Bronchial epithelial cell (primary cell): Measurements from ENCODE around the gene FARS2. TPM values are rescaled to one million over a fixed set of nuclear protein-coding genes. Genes with fewer than 3 reads are reported as not detected.

Experiments used
- DNase-seq: peaks from one replicate; pipeline ENCODE4 v3.0.0-alpha.2; 2010; ENCODE audit warnings: low read depth
- FAIRE-seq: peaks from 2 replicates; lab custom pipeline; 2011; peaks lifted over from hg19 to GRCh38; lab: Jason Lieb, UNC
- H3K27me3 ChIP-seq: 2 replicates; pipeline ENCODE4 v1.5.1; 2011; ENCODE audit warnings: low read length; ENCODE audit not compliant: control insufficient read depth, insufficient read depth
- H3K36me3 ChIP-seq: 2 replicates; pipeline ENCODE4 v1.5.1; 2011; ENCODE audit warnings: low read length; ENCODE audit not compliant: control insufficient read depth, insufficient read depth
- H3K4me3 ChIP-seq: 2 replicates; pipeline ENCODE4 v1.5.1; 2011; ENCODE audit warnings: mild to moderate bottlenecking, low read depth, low read length, control low read depth
- total RNA-seq: library from RNA; depleted of rRNA; stranded (reverse); fragments of >200 nt; gene quantifications from 2 replicates; pipeline ENCODE4 v1.2.1, GENCODE V29; 2014
- TF ChIP-seq, protein P1 (sequence below): IDR thresholded peaks from 2 replicates; pipeline ENCODE4 v1.5.1; 2011; ENCODE audit warnings: mild to moderate bottlenecking, moderate library complexity, low read length, control low read depth, inconsistent platforms; ENCODE audit not compliant: insufficient read depth, severe bottlenecking

Gene FARS2
- total RNA-seq, 1 donor from 2014 or later = 27.4 TPM

DNA sequence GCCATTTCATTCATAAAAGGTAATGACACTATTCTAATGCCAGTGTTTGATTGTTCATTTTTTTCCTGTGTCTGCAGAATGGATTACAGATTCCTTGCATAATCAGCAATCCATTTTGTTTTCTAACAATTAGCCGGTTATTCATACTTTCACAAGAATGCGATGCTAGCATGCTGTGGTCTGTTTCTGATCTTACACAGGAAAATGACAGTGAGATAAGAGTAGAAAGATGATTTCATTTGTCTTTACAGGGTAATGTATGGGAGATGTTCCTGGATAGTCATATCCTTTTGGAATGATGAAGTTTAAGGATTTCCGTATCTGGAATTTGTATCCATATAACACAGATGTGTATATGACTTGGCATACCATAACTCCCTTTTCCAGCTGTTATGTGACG, 207.3 kb downstream of the FARS2 start:
- Histone ChIP-seq H3K4me3 (no peak overlapping the region), H3K36me3 (no peaks in the 10 kb centered on the region), H3K27me3 (no peaks in the 10 kb centered on the region)
- TF ChIP-seq, protein P1, sequence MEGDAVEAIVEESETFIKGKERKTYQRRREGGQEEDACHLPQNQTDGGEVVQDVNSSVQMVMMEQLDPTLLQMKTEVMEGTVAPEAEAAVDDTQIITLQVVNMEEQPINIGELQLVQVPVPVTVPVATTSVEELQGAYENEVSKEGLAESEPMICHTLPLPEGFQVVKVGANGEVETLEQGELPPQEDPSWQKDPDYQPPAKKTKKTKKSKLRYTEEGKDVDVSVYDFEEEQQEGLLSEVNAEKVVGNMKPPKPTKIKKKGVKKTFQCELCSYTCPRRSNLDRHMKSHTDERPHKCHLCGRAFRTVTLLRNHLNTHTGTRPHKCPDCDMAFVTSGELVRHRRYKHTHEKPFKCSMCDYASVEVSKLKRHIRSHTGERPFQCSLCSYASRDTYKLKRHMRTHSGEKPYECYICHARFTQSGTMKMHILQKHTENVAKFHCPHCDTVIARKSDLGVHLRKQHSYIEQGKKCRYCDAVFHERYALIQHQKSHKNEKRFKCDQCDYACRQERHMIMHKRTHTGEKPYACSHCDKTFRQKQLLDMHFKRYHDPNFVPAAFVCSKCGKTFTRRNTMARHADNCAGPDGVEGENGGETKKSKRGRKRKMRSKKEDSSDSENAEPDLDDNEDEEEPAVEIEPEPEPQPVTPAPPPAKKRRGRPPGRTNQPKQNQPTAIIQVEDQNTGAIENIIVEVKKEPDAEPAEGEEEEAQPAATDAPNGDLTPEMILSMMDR = no peak
- DNase-seq (no peak), FAIRE-seq (no peak)

DNA sequence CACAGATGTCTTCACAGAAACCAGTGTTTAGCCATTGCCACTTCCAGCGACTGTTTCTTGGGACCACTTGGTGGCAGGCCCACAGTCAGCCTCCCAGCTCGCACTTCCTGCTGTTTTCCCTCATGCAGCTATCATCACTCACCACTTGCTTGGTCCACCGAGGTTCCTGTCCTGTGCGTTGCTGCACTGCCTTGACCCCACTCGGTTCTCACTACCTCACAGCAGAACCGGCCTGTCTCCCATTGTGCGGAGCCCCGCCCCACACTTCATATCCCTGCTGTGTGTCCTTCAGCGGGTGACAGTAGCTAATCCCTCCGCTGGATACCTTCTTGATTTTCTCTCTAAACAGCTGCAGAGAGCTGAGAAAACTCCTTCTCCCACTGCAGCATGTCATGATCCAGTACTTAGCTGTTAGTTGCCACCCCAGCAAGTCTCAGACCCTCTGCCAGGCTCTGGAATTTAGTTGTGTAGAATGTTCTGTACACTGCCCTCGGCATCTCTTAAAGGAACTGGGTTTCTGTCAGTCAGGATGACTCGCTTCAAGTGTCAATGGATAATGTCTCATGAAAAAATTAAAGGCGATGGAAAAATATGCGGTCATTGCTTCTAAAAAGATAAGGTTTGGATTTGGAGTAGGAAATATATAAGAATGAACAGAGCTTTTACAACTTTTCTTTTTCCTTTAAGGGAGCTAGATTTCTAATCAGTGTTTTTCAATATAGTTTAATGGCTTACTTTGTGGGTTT, 208.0 kb downstream of the FARS2 start:
- Histone ChIP-seq H3K27me3 (no peaks in the 10 kb centered on the region), H3K4me3 (no peak overlapping the region), H3K36me3 (no peaks in the 10 kb centered on the region)
- FAIRE-seq (peak; percentile 55), DNase-seq (no peak)
- TF ChIP-seq, protein P1 = no peak

DNA sequence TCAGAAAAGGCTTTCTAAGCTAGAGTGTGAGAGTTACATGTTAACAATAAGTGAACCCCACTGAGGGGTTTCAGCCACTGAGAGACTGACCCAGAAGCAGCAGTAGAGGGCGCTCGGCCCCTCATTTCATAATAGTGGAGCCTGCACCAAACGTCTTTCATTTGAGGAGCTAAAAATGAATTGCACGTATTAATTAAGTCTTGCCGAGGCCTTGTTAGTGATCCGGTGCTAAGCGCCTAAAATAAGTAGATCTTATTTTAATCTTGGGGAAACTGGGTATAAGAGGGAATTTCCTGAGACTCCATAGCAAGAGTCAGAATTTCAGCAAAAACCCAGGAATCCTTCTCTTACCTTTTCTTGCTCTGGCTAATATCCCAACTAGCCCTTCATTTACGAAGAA, 209.7 kb downstream of the FARS2 start:
- FAIRE-seq = no peak
- Histone ChIP-seq H3K4me3 (no peak overlapping the region), H3K36me3 (no peaks in the 10 kb centered on the region), H3K27me3 (no peaks in the 10 kb centered on the region)
- TF ChIP-seq, protein P1 = peak; percentile 83
- DNase-seq = peak; percentile 38

DNA sequence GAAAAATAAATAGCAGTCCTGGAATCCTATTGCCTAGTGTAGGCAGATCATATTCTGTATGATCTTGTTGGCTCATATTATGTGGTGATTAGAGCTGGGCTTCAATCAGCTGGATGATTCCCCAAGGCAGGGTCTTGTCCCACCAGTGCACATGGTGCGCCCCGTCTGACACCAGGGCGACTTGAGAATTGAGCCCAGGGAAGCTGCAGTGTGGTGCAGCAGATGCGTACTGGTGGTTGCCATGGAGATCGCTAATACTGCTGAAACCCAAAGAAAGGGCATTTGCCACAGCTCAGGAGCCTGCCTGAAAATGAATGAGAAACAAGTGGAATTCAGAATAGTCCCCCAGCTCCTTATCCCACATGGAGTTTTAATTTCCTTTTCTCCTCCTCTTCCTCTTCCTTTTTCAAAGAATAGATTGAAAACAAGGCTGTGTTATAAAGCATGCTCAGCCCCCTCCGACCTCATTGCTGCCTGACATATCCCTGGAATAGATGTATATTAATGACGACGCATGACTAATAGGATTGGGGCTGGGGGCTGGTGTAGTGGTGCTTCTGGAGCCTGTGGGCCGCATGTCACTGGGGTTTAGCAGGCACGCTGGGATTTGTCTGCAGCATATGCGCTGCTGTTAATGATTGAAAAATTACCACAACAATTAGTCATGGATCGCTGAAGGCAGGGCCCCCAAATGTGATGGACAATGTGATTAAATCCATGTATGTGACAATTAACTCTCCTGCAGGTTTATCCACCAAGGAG, 210.5 kb downstream of the FARS2 start:
- no peak for FAIRE-seq
- DNase-seq = no peak
- TF ChIP-seq, protein P1 = no peak
- Histone ChIP-seq H3K27me3 (no peaks in the 10 kb centered on the region), H3K4me3 (no peak overlapping the region), H3K36me3 (no peaks in the 10 kb centered on the region)

DNA sequence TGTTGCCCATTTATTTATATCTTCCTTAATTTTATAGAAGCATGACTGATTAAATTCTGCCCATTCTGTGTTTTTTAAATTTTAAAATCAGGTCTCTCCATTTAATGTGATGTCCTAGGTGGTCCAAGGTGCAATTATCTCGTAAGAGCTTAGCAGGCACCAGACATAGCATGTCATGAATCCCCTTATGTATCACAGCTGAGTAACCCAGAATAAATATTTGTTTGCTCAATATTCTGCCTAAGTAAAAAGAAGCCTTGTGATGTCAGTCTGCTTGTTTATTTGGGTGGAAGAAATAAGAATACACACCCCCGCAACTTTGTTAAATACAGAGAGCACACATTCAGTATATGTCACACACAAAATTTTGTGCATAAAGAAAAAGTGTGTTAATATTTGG, 211.3 kb downstream of the FARS2 start:
- Histone ChIP-seq H3K36me3 (no peaks in the 10 kb centered on the region), H3K27me3 (no peaks in the 10 kb centered on the region), H3K4me3 (no peak overlapping the region)
- peak; percentile 35 for DNase-seq
- TF ChIP-seq, protein P1 = no peak
- no peak for FAIRE-seq
